GM12878 (cell line): ENCODE data around the gene MRPL22. TPM values are rescaled to one million over a fixed set of nuclear protein-coding genes. Genes with fewer than 3 reads are reported as not detected.

ENCODE experiments used
- CEBPZ ChIP-seq: fragments of 150-350 bp; IDR thresholded peaks from 2 replicates; pipeline ENCODE4 v1.6.1; 2016; ENCODE audit warnings: low read depth, low read length
- CUX1 ChIP-seq: IDR thresholded peaks from 2 replicates; pipeline ENCODE4 v1.6.1; 2012; ENCODE audit warnings: improper control_type of control experiment, low read depth, low read length; ENCODE audit not compliant: insufficient replicate concordance
- EP300 ChIP-seq, 2 experiments: fragments of 150-350 bp in 1 of 2; IDR thresholded peaks; 2 replicates each; pipeline ENCODE4 v1.6.1; 2011 to 2012; ENCODE audit warnings: low read depth in 2 of 2, low read length in 2 of 2, borderline replicate concordance in 1 of 2, improper control_type of control experiment in 1 of 2, inconsistent platforms in 1 of 2; ENCODE audit not compliant: control insufficient read depth in 1 of 2
- EZH2 ChIP-seq: IDR thresholded peaks from 2 replicates; pipeline ENCODE4 v1.6.1; 2012; ENCODE audit warnings: low read depth, mild to moderate bottlenecking, control low read depth, inconsistent platforms, low read length, borderline replicate concordance; ENCODE audit not compliant: control insufficient read depth
- MTA2 ChIP-seq: fragments of 450-650 bp; IDR thresholded peaks from 2 replicates; pipeline ENCODE4 v1.6.1; 2016; ENCODE audit warnings: low read depth, mild to moderate bottlenecking, moderate library complexity
- MTA3 ChIP-seq: IDR thresholded peaks from 2 replicates; pipeline ENCODE4 v1.6.1; 2012; ENCODE audit warnings: low read length, inconsistent platforms, borderline replicate concordance
- MYB ChIP-seq: fragments of 150-350 bp; IDR thresholded peaks from 2 replicates; pipeline ENCODE4 v1.6.1; 2014; ENCODE audit warnings: mild to moderate bottlenecking, low read depth, low read length, borderline replicate concordance
- PKNOX1 ChIP-seq: fragments of 450-650 bp; IDR thresholded peaks from 2 replicates; pipeline ENCODE4 v1.6.1; 2016; ENCODE audit warnings: mild to moderate bottlenecking
- SIN3A ChIP-seq: IDR thresholded peaks from 2 replicates; pipeline ENCODE4 v1.6.1; 2012; ENCODE audit warnings: low read depth, low read length, improper control_type of control experiment
- ZBED1 ChIP-seq: IDR thresholded peaks from 2 replicates; pipeline ENCODE4 v1.6.1; 2016; ENCODE audit warnings: borderline replicate concordance
- ZNF384 ChIP-seq: IDR thresholded peaks from 2 replicates; pipeline ENCODE4 v1.6.1; 2012; ENCODE audit warnings: low read depth, mild to moderate bottlenecking, low read length, improper control_type of control experiment, borderline replicate concordance
- polyA plus RNA-seq, 11 experiments: library from polyadenylated mRNA; depleted of rRNA in 4 of 11; unstranded in 6 of 11; stranded (reverse) in 5 of 11; fragments of >200 nt; fragmentation: Nextera tagmentation in 4 of 11; fragmentation: Illumina TruSeq in 1 of 11; extraction: Ambion mirVana in 4 of 11; extraction: Trizol in 1 of 11; gene quantifications; 1 replicate in 1 of 11; 2 replicates in 10 of 11; pipeline versions ENCODE4 v1.2.1 to v1.2.3, GENCODE V29; 2011 to 2016; ENCODE audit warnings: inconsistent platforms in 2 of 11, missing spikeins in 2 of 11, low read depth in 1 of 11
- total RNA-seq, 4 experiments: library from RNA; depleted of rRNA in 3 of 4; stranded (reverse); fragments of >200 nt in 3 of 4; fragmentation: Illumina TruSeq in 1 of 4; extraction: Trizol in 1 of 4; gene quantifications; 2 replicates each; pipeline versions ENCODE4 v1.2.1 to v1.2.3, GENCODE V29; 2013 to 2021
- TF ChIP-seq, protein P1 (sequence below): IDR thresholded peaks from 2 replicates; pipeline ENCODE4 v1.6.1; 2011; ENCODE audit warnings: low read depth, low read length, improper control_type of control experiment, borderline replicate concordance
- TF ChIP-seq, protein P2 (sequence below): IDR thresholded peaks from 2 replicates; pipeline ENCODE4 v1.6.1; 2011; ENCODE audit warnings: borderline replicate concordance, low read depth, mild to moderate bottlenecking, moderate library complexity, low read length; ENCODE audit not compliant: insufficient read depth, poor library complexity, severe bottlenecking

Gene MRPL22
- total and polyA plus RNA-seq, 10 of the 15 experiments (the other 5 are each of a cell fraction or from before 2014, with no cell fraction given) = 29.7 to 318 (median 93.4) TPM

DNA sequence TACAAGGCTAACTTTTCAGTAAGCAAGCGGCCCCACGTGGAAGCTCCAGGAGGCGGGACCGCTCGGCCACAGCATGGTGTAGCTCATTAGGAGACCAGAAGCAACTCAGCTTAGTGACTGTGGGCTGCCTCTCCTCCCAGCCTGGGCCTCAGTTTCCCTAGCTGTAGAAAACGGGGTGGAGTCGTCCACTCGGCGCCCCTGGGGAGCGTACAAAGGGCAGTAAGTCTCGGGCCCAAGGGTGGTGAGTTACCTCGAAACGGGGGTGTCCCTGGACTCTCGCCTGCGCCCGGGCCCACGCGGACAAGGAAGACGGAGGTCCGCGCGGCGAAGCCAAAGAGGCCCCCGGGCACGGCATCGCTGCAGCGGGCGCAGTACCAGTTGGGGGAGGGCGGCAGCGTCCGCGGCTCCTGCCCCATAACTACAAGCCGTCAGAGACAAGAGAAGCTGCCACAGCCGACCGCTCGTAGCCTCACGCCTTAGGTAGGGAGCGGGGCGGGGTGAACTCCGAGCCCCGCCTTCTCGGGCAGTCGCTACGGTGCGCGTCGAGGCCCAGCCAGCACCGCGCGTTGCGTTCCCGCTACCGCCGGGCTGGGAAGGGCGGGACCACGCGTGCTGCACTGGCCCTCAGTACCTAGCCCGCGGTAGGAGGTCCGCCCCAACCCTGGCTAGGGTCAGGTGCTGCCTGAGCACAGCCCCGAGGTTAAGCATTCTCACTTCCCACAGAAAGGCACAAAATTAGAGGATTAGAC lies 3.0 kb upstream of the MRPL22 start, which contains the start of gene GEMIN5 (continued):
- TF ChIP-seq CUX1 (no peak), PKNOX1 (no peak), EP300 (IDR thresholded peaks at IDR 0.05; ENCODE audit: borderline replicate concordance in 1 of 2, control insufficient read depth in 1 of 2, low read depth in 2 of 2, low read length in 2 of 2) (0 out of 4 replicates have a peak, but pooled peaks of 1 of the 2 experiments have one; percentile 24), MTA2 (no peak), SIN3A (peak; percentile 64; the same call in 1 of the 2 replicates), ZBED1 (no peak), ZNF384 (no peak), MTA3 (no peak), MYB (no peak), EZH2 (no peak), CEBPZ (no peak)
- TF ChIP-seq, protein P1, sequence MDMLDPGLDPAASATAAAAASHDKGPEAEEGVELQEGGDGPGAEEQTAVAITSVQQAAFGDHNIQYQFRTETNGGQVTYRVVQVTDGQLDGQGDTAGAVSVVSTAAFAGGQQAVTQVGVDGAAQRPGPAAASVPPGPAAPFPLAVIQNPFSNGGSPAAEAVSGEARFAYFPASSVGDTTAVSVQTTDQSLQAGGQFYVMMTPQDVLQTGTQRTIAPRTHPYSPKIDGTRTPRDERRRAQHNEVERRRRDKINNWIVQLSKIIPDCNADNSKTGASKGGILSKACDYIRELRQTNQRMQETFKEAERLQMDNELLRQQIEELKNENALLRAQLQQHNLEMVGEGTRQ = no peak
- TF ChIP-seq, protein P2, sequence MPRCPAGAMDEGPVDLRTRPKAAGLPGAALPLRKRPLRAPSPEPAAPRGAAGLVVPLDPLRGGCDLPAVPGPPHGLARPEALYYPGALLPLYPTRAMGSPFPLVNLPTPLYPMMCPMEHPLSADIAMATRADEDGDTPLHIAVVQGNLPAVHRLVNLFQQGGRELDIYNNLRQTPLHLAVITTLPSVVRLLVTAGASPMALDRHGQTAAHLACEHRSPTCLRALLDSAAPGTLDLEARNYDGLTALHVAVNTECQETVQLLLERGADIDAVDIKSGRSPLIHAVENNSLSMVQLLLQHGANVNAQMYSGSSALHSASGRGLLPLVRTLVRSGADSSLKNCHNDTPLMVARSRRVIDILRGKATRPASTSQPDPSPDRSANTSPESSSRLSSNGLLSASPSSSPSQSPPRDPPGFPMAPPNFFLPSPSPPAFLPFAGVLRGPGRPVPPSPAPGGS = no peak
